OCI-LY7 (cell line): Measurements from ENCODE around the gene SMPD3. TPM values are rescaled to one million over a fixed set of nuclear protein-coding genes. Genes with fewer than 3 reads are reported as not detected.

ENCODE experiments used
- BruUV-seq: library from RNA; stranded (reverse); fragments of 400-500 nt; replicated peaks from 2 replicates; lab custom pipeline; 2021; lab: Mats Ljungman, UMichigan
- CTCF ChIA-PET: fragments of 300-600 bp; sonication (Branson Sonifier 250); formaldehyde crosslinking; loops from one replicate; lab custom pipeline; 2022; ENCODE audit warnings: antibody characterized with exemption; ENCODE audit not compliant: unreplicated experiment; lab: Charles Lee
- POLR2A ChIA-PET: fragments of 300-600 bp; sonication (Branson Sonifier 250); formaldehyde crosslinking; loops from one replicate; lab custom pipeline; 2022; ENCODE audit warnings: antibody characterized with exemption; lab: Charles Lee
- DNase-seq: peaks from one replicate; pipeline ENCODE4 v3.0.0-alpha.2; 2015; ENCODE audit warnings: low spot score
- H2AFZ ChIP-seq: fragments of 200-600 bp; sonication (generic), shearing (Covaris generic); 2 replicates; pipeline ENCODE4 v1.6.1; 2014; ENCODE audit warnings: mild to moderate bottlenecking, antibody characterized with exemption, low read length, moderate library complexity
- H3K27ac ChIP-seq: fragments of 200-600 bp; sonication (generic); 2 replicates; pipeline ENCODE4 v1.5.1; 2014; ENCODE audit warnings: mixed run types, low read depth, mild to moderate bottlenecking, moderate library complexity, low read length, inconsistent platforms; ENCODE audit not compliant: poor library complexity, severe bottlenecking
- H3K36me3 ChIP-seq: fragments of 200-600 bp; sonication (generic); 2 replicates; pipeline ENCODE4 v1.6.1; 2014; ENCODE audit warnings: mild to moderate bottlenecking, antibody characterized with exemption, low read length, moderate library complexity, mixed read lengths; ENCODE audit not compliant: insufficient read depth
- H3K4me1 ChIP-seq: fragments of 200-600 bp; sonication (generic); 2 replicates; pipeline ENCODE4 v1.5.1; 2014; ENCODE audit warnings: mild to moderate bottlenecking, low read length; ENCODE audit not compliant: insufficient read depth, poor library complexity, severe bottlenecking
- H3K4me2 ChIP-seq: fragments of 200-600 bp; sonication (generic); 2 replicates; pipeline ENCODE4 v1.6.1; 2014; ENCODE audit warnings: mild to moderate bottlenecking, low read length
- H3K4me3 ChIP-seq: fragments of 200-600 bp; sonication (generic); 2 replicates; pipeline ENCODE4 v1.5.1; 2014; ENCODE audit warnings: mild to moderate bottlenecking, low read depth, low read length; ENCODE audit not compliant: poor library complexity, severe bottlenecking
- H3K79me2 ChIP-seq: fragments of 200-600 bp; sonication (generic); 2 replicates; pipeline ENCODE4 v1.6.1; 2016; ENCODE audit warnings: low read depth, mild to moderate bottlenecking, low read length, moderate library complexity, mixed read lengths; ENCODE audit not compliant: insufficient read depth
- H3K9me2 ChIP-seq: fragments of 200-600 bp; sonication (generic); 2 replicates; pipeline ENCODE4 v1.6.1; 2016; ENCODE audit warnings: mild to moderate bottlenecking, low read length, mixed read lengths; ENCODE audit not compliant: insufficient read depth
- H3K9me3 ChIP-seq: fragments of 200-600 bp; sonication (generic); 2 replicates; pipeline ENCODE4 v1.6.1; 2014; ENCODE audit warnings: mild to moderate bottlenecking, mixed run types, low read length, mixed read lengths
- H4K20me1 ChIP-seq: fragments of 200-600 bp; sonication (generic); 2 replicates; pipeline ENCODE4 v1.6.1; 2014; ENCODE audit warnings: mild to moderate bottlenecking, antibody characterized with exemption, low read length, moderate library complexity, mixed read lengths; ENCODE audit not compliant: insufficient read depth
- EZH2phosphoT487 ChIP-seq: fragments of 200-600 bp; sonication (generic); IDR thresholded peaks from 2 replicates; pipeline ENCODE4 v1.6.1; 2018; ENCODE audit warnings: low read depth, borderline replicate concordance, mild to moderate bottlenecking, mixed run types, antibody characterized with exemption, low read length, moderate library complexity, mixed read lengths
- intact Hi-C: fragments of 100-400 bp; cut with micrococcal nuclease; formaldehyde crosslinking; loops from one replicate; pipeline ENCODE4 v1.10.0; 2022; ENCODE audit not compliant: unreplicated experiment
- total RNA-seq, 2 experiments: library from RNA; depleted of rRNA in 1 of 2; stranded (reverse); fragments of >200 nt in 1 of 2; shearing (Covaris generic) in 1 of 2; gene quantifications; 2 replicates each; pipeline ENCODE4 v1.2.3, GENCODE V29; 2014 to 2022
- TF ChIP-seq, protein P1 (sequence below): fragments of 200-600 bp; sonication (generic); conservative IDR thresholded peaks from 2 replicates; pipeline ENCODE4 v1.5.1; 2014; ENCODE audit warnings: mild to moderate bottlenecking, antibody characterized with exemption, low read length, moderate library complexity, mixed read lengths

The SMPD3 gene
- total RNA-seq, 2 experiments from 2014 or later = 0.16 to 0.51 TPM

- no peaks in the 10 kb centered on the region for H3K9me3 ChIP-seq
- H3K4me3 ChIP-seq = no peak overlapping the region
- ChIA-PET CTCF (no interaction called here), POLR2A (no interaction called here)
- peak overlapping the region; percentile 1 for H3K27ac ChIP-seq
- no peak overlapping the region for H2AFZ ChIP-seq
- H3K4me1 ChIP-seq = peaks cover 20% of the 10 kb centered on the region
- no TSS peak for BruUV-seq
- H4K20me1 ChIP-seq = no peaks in the 10 kb centered on the region
- peaks cover 63% of the 10 kb centered on the region for H3K36me3 ChIP-seq
- intact Hi-C loops = no loop called here
- H3K9me2 ChIP-seq = no peaks in the 10 kb centered on the region
- peak; percentile 49 for DNase-seq
- no peak for TF ChIP-seq EZH2phosphoT487
- TF ChIP-seq, protein P1, sequence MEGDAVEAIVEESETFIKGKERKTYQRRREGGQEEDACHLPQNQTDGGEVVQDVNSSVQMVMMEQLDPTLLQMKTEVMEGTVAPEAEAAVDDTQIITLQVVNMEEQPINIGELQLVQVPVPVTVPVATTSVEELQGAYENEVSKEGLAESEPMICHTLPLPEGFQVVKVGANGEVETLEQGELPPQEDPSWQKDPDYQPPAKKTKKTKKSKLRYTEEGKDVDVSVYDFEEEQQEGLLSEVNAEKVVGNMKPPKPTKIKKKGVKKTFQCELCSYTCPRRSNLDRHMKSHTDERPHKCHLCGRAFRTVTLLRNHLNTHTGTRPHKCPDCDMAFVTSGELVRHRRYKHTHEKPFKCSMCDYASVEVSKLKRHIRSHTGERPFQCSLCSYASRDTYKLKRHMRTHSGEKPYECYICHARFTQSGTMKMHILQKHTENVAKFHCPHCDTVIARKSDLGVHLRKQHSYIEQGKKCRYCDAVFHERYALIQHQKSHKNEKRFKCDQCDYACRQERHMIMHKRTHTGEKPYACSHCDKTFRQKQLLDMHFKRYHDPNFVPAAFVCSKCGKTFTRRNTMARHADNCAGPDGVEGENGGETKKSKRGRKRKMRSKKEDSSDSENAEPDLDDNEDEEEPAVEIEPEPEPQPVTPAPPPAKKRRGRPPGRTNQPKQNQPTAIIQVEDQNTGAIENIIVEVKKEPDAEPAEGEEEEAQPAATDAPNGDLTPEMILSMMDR = no peak
- no peak overlapping the region; the same call in 1 of the 2 replicates for H3K4me2 ChIP-seq
- no peaks in the 10 kb centered on the region for H3K79me2 ChIP-seq
These were observed 115.7 kb downstream of the SMPD3 start for GRCh38 chr16:68332411-68333121.

- DNase-seq = no peak
- Histone ChIP-seq H3K4me3 (no peak overlapping the region), H3K9me3 (no peaks in the 10 kb centered on the region), H3K79me2 (no peaks in the 10 kb centered on the region), H3K36me3 (peaks cover 63% of the 10 kb centered on the region), H2AFZ (no peak overlapping the region), H4K20me1 (no peaks in the 10 kb centered on the region), H3K9me2 (no peaks in the 10 kb centered on the region), H3K4me1 (peaks cover 26% of the 10 kb centered on the region), H3K4me2 (no peak overlapping the region), H3K27ac (peak overlapping the region; percentile 1)
- intact Hi-C loops = no loop called here
- POLR2A ChIA-PET = interaction anchor here (0.8 kb wide), 1 partner anchor 22 kb away, joined by 3 read pairs; no protein-coding TSS in a partner anchor
- TF ChIP-seq, protein P1 = no peak
- TF ChIP-seq EZH2phosphoT487 = no peak
- CTCF ChIA-PET = no interaction called here
- BruUV-seq = no TSS peak
These were observed 116.4 kb downstream of the SMPD3 start for GRCh38 chr16:68331879-68332410.
